Suppressor macrophage treated with lipopolysaccharide for 4 hours (primary cell): ENCODE results near the gene FBXW9.
A peak's percentile ranks its signal among the peaks of the same experiment; 100 is the strongest.
"Not testable (repeated sequence)": the region's sequence is repeated elsewhere in the genome, so short reads cannot be mapped to it uniquely, and the experiment has no call there.

ENCODE experiments used
- DNase-seq: peaks from one replicate; pipeline ENCODE4 v3.0.0-alpha.2; 2020

The FBXW9 gene

GRCh38 chr19:12696366-12697335, at the start of gene FBXW9:
FBXW9 (minus strand) TSS chr19:12696631; CDS start chr19:12696581, 50 bp downstream.
- peak; percentile 98 for DNase-seq

GRCh38 chr19:12745166-12745897, 48.9 kb upstream of the FBXW9 start:
- no peak for DNase-seq

- DNase-seq, result no peak
These were observed 41.5 kb upstream of the FBXW9 start for GRCh38 chr19:12737835-12738351.

GRCh38 chr19:12736995-12737834, 40.8 kb upstream of the FBXW9 start, which contains the start of gene GET3:
GET3 (plus strand) TSS chr19:12737497; CDS start chr19:12737506, 9 bp downstream.
- DNase-seq, result peak; percentile 95

GRCh38 chr19:12733369-12734214, 37.2 kb upstream of the FBXW9 start:
- peak; percentile 70 for DNase-seq

GRCh38 chr19:12731337-12731736, 34.9 kb upstream of the FBXW9 start:
- no peak for DNase-seq

- no peak for DNase-seq
These were observed 33.6 kb upstream of the FBXW9 start for GRCh38 chr19:12730064-12730463.

- no peak for DNase-seq
These were observed 31.5 kb upstream of the FBXW9 start for GRCh38 chr19:12727745-12728433.

GRCh38 chr19:12726988-12727316, 30.5 kb upstream of the FBXW9 start:
- DNase-seq, result no peak

- not testable (repeated sequence) for DNase-seq
These were observed 29.2 kb upstream of the FBXW9 start for GRCh38 chr19:12725612-12726011.

GRCh38 chr19:12723641-12724426, 27.4 kb upstream of the FBXW9 start, which contains the start of gene TNPO2:
TNPO2 (minus strand) TSS chr19:12723932; CDS start chr19:12720977, 2,955 bp downstream.
- peak; percentile 60 for DNase-seq

GRCh38 chr19:12723381-12723640, 26.9 kb upstream of the FBXW9 start:
- no peak for DNase-seq

- peak; percentile 99 for DNase-seq
These were observed 26.3 kb upstream of the FBXW9 start for GRCh38 chr19:12722566-12723380.

GRCh38 chr19:12721656-12722565, 25.5 kb upstream of the FBXW9 start:
- peak; percentile 56 for DNase-seq

- DNase-seq, result no peak
These were observed 24.6 kb upstream of the FBXW9 start for GRCh38 chr19:12720851-12721655.

- DNase-seq, result no peak
These were observed 23.9 kb upstream of the FBXW9 start for GRCh38 chr19:12720296-12720695.

GRCh38 chr19:12715929-12716328, 19.5 kb upstream of the FBXW9 start:
- no peak for DNase-seq
